Ishikawa (cell line): ENCODE results near the gene RNASEL.

ENCODE experiments used
- CEBPB ChIP-seq: IDR thresholded peaks from 2 replicates; pipeline ENCODE4 v1.6.1; 2012
- CREB1 ChIP-seq: IDR thresholded peaks from 2 replicates; pipeline ENCODE4 v1.6.1; 2012; ENCODE audit warnings: low read depth
- EGR1 ChIP-seq: IDR thresholded peaks from 2 replicates; pipeline ENCODE4 v1.6.1; 2012
- EP300 ChIP-seq: IDR thresholded peaks from 2 replicates; pipeline ENCODE4 v1.6.1; 2012; ENCODE audit warnings: borderline replicate concordance
- FOXM1 ChIP-seq: IDR thresholded peaks from 2 replicates; pipeline ENCODE4 v1.6.1; 2012; ENCODE audit warnings: low read depth, borderline replicate concordance
- MAX ChIP-seq: IDR thresholded peaks from 2 replicates; pipeline ENCODE4 v1.6.1; 2012
- NFIC ChIP-seq: IDR thresholded peaks from 2 replicates; pipeline ENCODE4 v1.6.1; 2012
- RAD21 ChIP-seq: IDR thresholded peaks from 2 replicates; pipeline ENCODE4 v1.6.1; 2012; ENCODE audit warnings: low read depth
- REST ChIP-seq: IDR thresholded peaks from 2 replicates; pipeline ENCODE4 v1.6.1; 2012; ENCODE audit warnings: low read depth, mild to moderate bottlenecking
- TAF1 ChIP-seq: IDR thresholded peaks from 2 replicates; pipeline ENCODE4 v1.6.1; 2012; ENCODE audit warnings: low read depth, mild to moderate bottlenecking
- TCF12 ChIP-seq: IDR thresholded peaks from 2 replicates; pipeline ENCODE4 v1.6.1; 2012; ENCODE audit warnings: low read depth
- TEAD4 ChIP-seq: IDR thresholded peaks from 2 replicates; pipeline ENCODE4 v1.6.1; 2012
- USF1 ChIP-seq: IDR thresholded peaks from 2 replicates; pipeline ENCODE4 v1.6.1; 2012
- YY1 ChIP-seq: IDR thresholded peaks from 2 replicates; pipeline ENCODE4 v1.6.1; 2012; ENCODE audit warnings: low read depth
- ZBTB7A ChIP-seq: IDR thresholded peaks from 2 replicates; pipeline ENCODE4 v1.6.1; 2012; ENCODE audit warnings: low read depth

Gene RNASEL

GRCh38 chr1:182624577-182624976 lies 35.5 kb upstream of the RNASEL start:
- no peak for TF ChIP-seq ZBTB7A
- TF ChIP-seq NFIC = no peak
- TF ChIP-seq YY1 = no peak
- no peak for TF ChIP-seq RAD21
- TF ChIP-seq REST = no peak

GRCh38 chr1:182622901-182623528 lies 34.0 kb upstream of the RNASEL start:
- TF ChIP-seq TAF1 (no peak), CEBPB (no peak), EGR1 (no peak), EP300 (no peak), REST (no peak), YY1 (no peak), ZBTB7A (no peak), FOXM1 (no peak), RAD21 (no peak), USF1 (no peak), TCF12 (no peak), NFIC (no peak), MAX (no peak), TEAD4 (no peak), CREB1 (no peak)

- TF ChIP-seq MAX (no peak), TCF12 (no peak), ZBTB7A (no peak), NFIC (no peak), TEAD4 (no peak), RAD21 (no peak), YY1 (no peak), EP300 (no peak), CREB1 (no peak), TAF1 (no peak), CEBPB (no peak), FOXM1 (no peak)
Observed at GRCh38 chr1:182621906-182622305, 32.9 kb upstream of the RNASEL start.

GRCh38 chr1:182620924-182621585 lies 32.0 kb upstream of the RNASEL start:
- no peak for TF ChIP-seq ZBTB7A
- TF ChIP-seq NFIC = no peak
- no peak for TF ChIP-seq YY1
- no peak for TF ChIP-seq MAX
- TF ChIP-seq RAD21 = no peak
- no peak for TF ChIP-seq REST
- TF ChIP-seq TEAD4 = no peak
- no peak for TF ChIP-seq CREB1
- no peak for TF ChIP-seq EP300
- TF ChIP-seq FOXM1 = no peak
- TF ChIP-seq USF1 = no peak
- no peak for TF ChIP-seq TAF1
- no peak for TF ChIP-seq EGR1
- TF ChIP-seq CEBPB = no peak
- TF ChIP-seq TCF12 = no peak
